Neural progenitor cell (in vitro differentiated cells): ENCODE results near the gene ALG6. TPM values are rescaled to one million over a fixed set of nuclear protein-coding genes. Genes with fewer than 3 reads are reported as not detected.

ENCODE experiments used
- DNase-seq: peaks from one replicate; pipeline ENCODE4 v3.0.0-alpha.2; 2016; ENCODE audit warnings: low spot score
- H2AFZ ChIP-seq: fragments of 200-600 bp; sonication (generic); replicated peaks from 2 replicates; pipeline ENCODE4 v1.6.1; 2016; ENCODE audit warnings: antibody characterized with exemption
- H3F3A ChIP-seq: fragments of 200-600 bp; sonication (generic); 2 replicates; pipeline ENCODE4 v1.6.1; 2016; ENCODE audit warnings: antibody characterized with exemption, low read depth
- H3K27ac ChIP-seq: fragments of 200-600 bp; sonication (generic); 2 replicates; pipeline ENCODE4 v1.5.1; 2016; ENCODE audit warnings: mild to moderate bottlenecking
- H3K27me3 ChIP-seq: fragments of 200-600 bp; sonication (generic); 2 replicates; pipeline ENCODE4 v1.6.1; 2016; ENCODE audit warnings: mild to moderate bottlenecking, moderate library complexity
- H3K36me3 ChIP-seq: fragments of 200-600 bp; sonication (generic); 2 replicates; pipeline ENCODE4 v1.5.1; 2016
- H3K4me1 ChIP-seq: fragments of 200-600 bp; sonication (generic); 2 replicates; pipeline ENCODE4 v1.6.1; 2016; ENCODE audit warnings: mixed run types
- H3K4me2 ChIP-seq: fragments of 200-600 bp; sonication (generic); 2 replicates; pipeline ENCODE4 v1.6.1; 2016
- H3K4me3 ChIP-seq: fragments of 200-600 bp; sonication (generic); 2 replicates; pipeline ENCODE4 v1.5.1; 2016
- H3K79me2 ChIP-seq: fragments of 200-600 bp; sonication (generic); 2 replicates; pipeline ENCODE4 v1.6.1; 2016; ENCODE audit warnings: low read depth
- H3K9ac ChIP-seq: fragments of 200-600 bp; sonication (generic); 2 replicates; pipeline ENCODE4 v1.6.1; 2016
- H3K9me3 ChIP-seq: fragments of 200-600 bp; sonication (generic); 2 replicates; pipeline ENCODE4 v1.5.1; 2016; ENCODE audit warnings: low read depth
- H4K20me1 ChIP-seq: fragments of 200-600 bp; sonication (generic); 2 replicates; pipeline ENCODE4 v1.6.1; 2016; ENCODE audit warnings: low read depth
- H3K27ac Mint-ChIP-seq: 3 replicates; pipeline ENCODE4 v1.8.0; 2021; ENCODE audit warnings: mixed read lengths
- H3K27me3 Mint-ChIP-seq: 2 replicates; pipeline ENCODE4 v1.8.0; 2022; ENCODE audit warnings: low read depth, mild to moderate bottlenecking, inconsistent platforms, moderate library complexity, mixed read lengths; ENCODE audit not compliant: insufficient read depth
- H3K36me3 Mint-ChIP-seq: 3 replicates; pipeline ENCODE4 v1.8.0; 2021; ENCODE audit warnings: mixed read lengths
- H3K4me1 Mint-ChIP-seq: 3 replicates; pipeline ENCODE4 v1.8.0; 2021; ENCODE audit warnings: mixed read lengths
- H3K4me3 Mint-ChIP-seq: 3 replicates; pipeline ENCODE4 v1.8.0; 2021; ENCODE audit warnings: mild to moderate bottlenecking, moderate library complexity, mixed read lengths
- H3K9me3 Mint-ChIP-seq: 3 replicates; pipeline ENCODE4 v1.8.0; 2020; ENCODE audit warnings: mixed read lengths
- CTCF ChIP-seq: fragments of 200-600 bp; sonication (generic); IDR thresholded peaks from 2 replicates; pipeline ENCODE4 v1.5.1; 2017; ENCODE audit warnings: antibody characterized with exemption, mild to moderate bottlenecking
- EZH2 ChIP-seq: fragments of 200-600 bp; sonication (generic); IDR thresholded peaks from 2 replicates; pipeline ENCODE4 v1.6.1; 2017; ENCODE audit warnings: antibody characterized with exemption, mild to moderate bottlenecking, moderate library complexity
- EZH2phosphoT487 ChIP-seq: fragments of 200-600 bp; sonication (generic); IDR thresholded peaks from 2 replicates; pipeline ENCODE4 v1.6.1; 2017; ENCODE audit warnings: antibody characterized with exemption
- total RNA-seq: library from RNA; depleted of rRNA; stranded (reverse); fragments of >200 nt; gene quantifications from 2 replicates; pipeline ENCODE4 v1.2.3, GENCODE V29; 2015; ENCODE audit warnings: low replicate concordance

The ALG6 gene
- total RNA-seq, 1 donor from 2014 or later = 41.7 TPM

GRCh38 chr1:63368131-63368530 is 704 bp downstream of the ALG6 start:
- no peaks in the 10 kb centered on the region for H3K36me3 ChIP-seq
- no peak for TF ChIP-seq EZH2
- TF ChIP-seq CTCF = no peak
- TF ChIP-seq EZH2phosphoT487 = no peak
- no peaks in the 10 kb centered on the region for H4K20me1 ChIP-seq
- Mint-ChIP-seq H3K27me3 (no peaks in the 10 kb centered on the region), H3K36me3 (peaks cover 5% of the 10 kb centered on the region), H3K4me3 (peak overlapping the region; percentile 97), H3K9me3 (no peaks in the 10 kb centered on the region), H3K27ac (peak overlapping the region; percentile 75), H3K4me1 (peaks cover 14% of the 10 kb centered on the region)
- H3K27ac ChIP-seq = no peak overlapping the region
- no peak for DNase-seq
- no peak overlapping the region for H3K9ac ChIP-seq
- peak overlapping the region; percentile 92 for H2AFZ ChIP-seq
- peaks cover 11% of the 10 kb centered on the region for H3K27me3 ChIP-seq
- no peaks in the 10 kb centered on the region for H3K9me3 ChIP-seq
- peaks cover 13% of the 10 kb centered on the region for H3K79me2 ChIP-seq
- no peaks in the 10 kb centered on the region for H3K4me1 ChIP-seq
- H3F3A ChIP-seq = peaks cover 6% of the 10 kb centered on the region
- H3K4me2 ChIP-seq = peak overlapping the region; percentile 68
- peak overlapping the region; percentile 77 for H3K4me3 ChIP-seq

GRCh38 chr1:63379583-63379982 is 12.2 kb downstream of the ALG6 start:
- Histone ChIP-seq H3F3A (no peaks in the 10 kb centered on the region), H3K36me3 (peaks cover 4% of the 10 kb centered on the region), H3K4me1 (no peaks in the 10 kb centered on the region), H3K79me2 (no peaks in the 10 kb centered on the region), H3K27me3 (no peaks in the 10 kb centered on the region), H3K27ac (no peak overlapping the region), H3K4me2 (no peak overlapping the region), H3K4me3 (no peak overlapping the region), H2AFZ (no peak overlapping the region), H3K9me3 (no peaks in the 10 kb centered on the region), H3K9ac (no peak overlapping the region), H4K20me1 (no peaks in the 10 kb centered on the region)
- H3K4me3 Mint-ChIP-seq = no peak overlapping the region
- no peaks in the 10 kb centered on the region for H3K4me1 Mint-ChIP-seq
- H3K36me3 Mint-ChIP-seq = peaks cover 14% of the 10 kb centered on the region
- H3K27ac Mint-ChIP-seq = no peak overlapping the region
- no peak for TF ChIP-seq EZH2
- TF ChIP-seq CTCF = no peak
- no peak for TF ChIP-seq EZH2phosphoT487
- no peak for DNase-seq
- peaks cover 8% of the 10 kb centered on the region for H3K9me3 Mint-ChIP-seq
- H3K27me3 Mint-ChIP-seq = peaks cover 2% of the 10 kb centered on the region

GRCh38 chr1:63381741-63382140 is 14.3 kb downstream of the ALG6 start:
- H3K9ac ChIP-seq = no peak overlapping the region
- H3K27me3 ChIP-seq = no peaks in the 10 kb centered on the region
- H3K36me3 Mint-ChIP-seq = peaks cover 24% of the 10 kb centered on the region
- no peak overlapping the region for H2AFZ ChIP-seq
- H3K4me1 Mint-ChIP-seq = no peaks in the 10 kb centered on the region
- DNase-seq = no peak
- peaks cover 3% of the 10 kb centered on the region for H3K79me2 ChIP-seq
- no peaks in the 10 kb centered on the region for H3K4me1 ChIP-seq
- peaks cover 10% of the 10 kb centered on the region for H3K9me3 Mint-ChIP-seq
- no peak overlapping the region for H3K27ac ChIP-seq
- no peak for TF ChIP-seq EZH2
- TF ChIP-seq EZH2phosphoT487 = no peak
- TF ChIP-seq CTCF = no peak
- no peaks in the 10 kb centered on the region for H3K9me3 ChIP-seq
- H4K20me1 ChIP-seq = no peaks in the 10 kb centered on the region
- H3K4me3 Mint-ChIP-seq = no peak overlapping the region
- no peak overlapping the region for H3K27ac Mint-ChIP-seq
- no peak overlapping the region for H3K4me2 ChIP-seq
- H3K4me3 ChIP-seq = no peak overlapping the region
- H3F3A ChIP-seq = no peaks in the 10 kb centered on the region
- H3K27me3 Mint-ChIP-seq = peaks cover 2% of the 10 kb centered on the region
- H3K36me3 ChIP-seq = no peaks in the 10 kb centered on the region
